Gastrocnemius medialis (tissue), 4 donors: Measurements from ENCODE around the gene ZNF202. TPM values are rescaled to one million over a fixed set of nuclear protein-coding genes. Genes with fewer than 3 reads are reported as not detected.

Experiments
- ATAC-seq, 2 donors: fragments of 150-250 bp; one replicate each; pipeline ENCODE4 v1.9.1; 2016
- DNase-seq, 2 donors: peaks; one replicate each; pipeline ENCODE4 v3.0.0-alpha.2; 2019
- H3K27ac ChIP-seq, 4 donors: fragments of 200-600 bp; sonication (generic); 1 replicate in 1 of 4; 2 replicates in 3 of 4; pipeline ENCODE4 v1.5.1; 2016 to 2018; ENCODE audit warnings: mild to moderate bottlenecking in 2 of 4, moderate library complexity in 1 of 4
- H3K27me3 ChIP-seq, 3 donors: fragments of 200-600 bp; sonication (generic) in 2 of 3; 1 replicate in 1 of 3; 2 replicates in 2 of 3; pipeline versions ENCODE4 v1.5.1 to v1.6.0; 2016 to 2019; ENCODE audit warnings: mild to moderate bottlenecking in 1 of 3, moderate library complexity in 1 of 3
- H3K36me3 ChIP-seq, 2 donors: fragments of 200-600 bp; sonication (generic) in 1 of 2; one replicate each; pipeline ENCODE4 v1.5.1; 2017 to 2018
- H3K4me1 ChIP-seq, 2 donors: fragments of 200-600 bp; sonication (generic) in 1 of 2; one replicate each; pipeline ENCODE4 v1.5.1; 2016 to 2017; ENCODE audit warnings: mild to moderate bottlenecking in 2 of 2
- H3K4me3 ChIP-seq, 4 donors: fragments of 200-600 bp; sonication (generic) in 3 of 4; 1 replicate in 1 of 4; 2 replicates in 3 of 4; pipeline ENCODE4 v1.5.1; 2016 to 2019; ENCODE audit warnings: mild to moderate bottlenecking in 2 of 4
- H3K9me3 ChIP-seq, 3 donors: fragments of 200-600 bp; sonication (generic) in 2 of 3; 1 replicate in 1 of 3; 2 replicates in 2 of 3; pipeline ENCODE4 v1.5.1; 2016 to 2019
- CTCF ChIP-seq, 5 experiments: fragments of 450-650 bp in 3 of 5; fragments of 200-600 bp in 2 of 5; sonication (generic) in 2 of 5; IDR thresholded peaks in 4 of 5; conservative IDR thresholded peaks in 1 of 5; 1 replicate in 4 of 5; 2 replicates in 1 of 5; pipeline ENCODE4 v1.5.1; 2016 to 2019; ENCODE audit warnings: antibody characterized with exemption in 5 of 5, mild to moderate bottlenecking in 3 of 5, moderate library complexity in 3 of 5
- POLR2A ChIP-seq, 2 donors: fragments of 450-650 bp; IDR thresholded peaks; one replicate each; pipeline ENCODE4 v1.6.1; 2017; ENCODE audit warnings: antibody characterized with exemption in 2 of 2, mild to moderate bottlenecking in 2 of 2, moderate library complexity in 2 of 2
- in situ Hi-C, 4 donors: fragments of 200-750 bp; cut with MboI; loops; one replicate each; pipeline versions ENCODE4 v1.15.0 to v1.8.0; 2017; ENCODE audit warnings: low sequenced_read_pairs in 4 of 4
- intact Hi-C: fragments of 100-400 bp; cut with DNase I; formaldehyde crosslinking; loops from one replicate; pipeline ENCODE4 v1.15.1; 2023; ENCODE audit warnings: low total_unique reads
- total RNA-seq, 4 donors: library from RNA; depleted of rRNA; stranded (reverse); fragments of >200 nt; gene quantifications; one replicate each; pipeline versions ENCODE4 v1.1.0 to v1.2.3, GENCODE V29; 2016

ZNF202 gene
- total RNA-seq, 4 donors from 2014 or later = 3.9 to 11.4 (median 5.3) TPM

- TF ChIP-seq CTCF (IDR thresholded peaks at IDR 0.05 in 4 of 5, conservative IDR thresholded peaks at IDR 0.05 in 1 of 5) (no peak), POLR2A (IDR thresholded peaks at IDR 0.05) (no peak)
- in situ Hi-C loops = no loop called here
- Histone ChIP-seq H3K27me3 (no peaks in the 10 kb centered on the region), H3K4me3 (no peak overlapping the region), H3K4me1 (peaks cover 6 to 8% of the 10 kb centered on the region in 2 donors), H3K36me3 (no peaks in the 10 kb centered on the region), H3K9me3 (peaks cover 0 to 4% (median 0%) of the 10 kb centered on the region in 3 donors), H3K27ac (no peak overlapping the region)
- intact Hi-C loops = no loop called here
- DNase-seq = no peak
- no peak for ATAC-seq
These were observed 4.4 kb upstream of the ZNF202 start for GRCh38 chr11:123745764-123746451.

- no peak overlapping the region for H3K27ac ChIP-seq
- DNase-seq = no peak
- no peak for ATAC-seq
- TF ChIP-seq POLR2A (IDR thresholded peaks at IDR 0.05) = no peak
- TF ChIP-seq CTCF (IDR thresholded peaks at IDR 0.05 in 4 of 5, conservative IDR thresholded peaks at IDR 0.05 in 1 of 5) = no peak
- peak overlapping the region in 3 of 4 donors; percentile 89 to 95 (median 89) for H3K4me3 ChIP-seq
- in situ Hi-C loops = no loop called here
- peaks cover 20% of the 10 kb centered on the region in 2 donors for H3K4me1 ChIP-seq
- peaks cover 0 to 15% of the 10 kb centered on the region in 2 donors for H3K36me3 ChIP-seq
- H3K9me3 ChIP-seq = no peaks in the 10 kb centered on the region
- intact Hi-C loops = no loop called here
- no peaks in the 10 kb centered on the region for H3K27me3 ChIP-seq
These were observed 1.3 kb upstream of the ZNF202 start for GRCh38 chr11:123742724-123743120.

- intact Hi-C loops (no loop called here), in situ Hi-C loops (no loop called here)
- H3K27ac ChIP-seq = peak overlapping the region; percentile 87 to 92 (median 91)
- H3K4me3 ChIP-seq = peak overlapping the region; percentile 84 to 95 (median 89)
- TF ChIP-seq POLR2A (IDR thresholded peaks at IDR 0.05) = no peak
- no peak for TF ChIP-seq CTCF (IDR thresholded peaks at IDR 0.05 in 4 of 5, conservative IDR thresholded peaks at IDR 0.05 in 1 of 5)
- DNase-seq = no peak
- no peaks in the 10 kb centered on the region for H3K9me3 ChIP-seq
- H3K27me3 ChIP-seq = no peaks in the 10 kb centered on the region
- H3K4me1 ChIP-seq = peaks cover 20% of the 10 kb centered on the region in 2 donors
- H3K36me3 ChIP-seq = peaks cover 0 to 15% of the 10 kb centered on the region in 2 donors
- ATAC-seq = peak in 1 of 2 donors; percentile 20
These were observed 717 bp upstream of the ZNF202 start for GRCh38 chr11:123742031-123742723.

- no peak for ATAC-seq
- no peaks in the 10 kb centered on the region for H3K27me3 ChIP-seq
- in situ Hi-C loops = no loop called here
- peaks cover 20% of the 10 kb centered on the region in 2 donors for H3K4me1 ChIP-seq
- no peaks in the 10 kb centered on the region for H3K9me3 ChIP-seq
- no peak for TF ChIP-seq CTCF (IDR thresholded peaks at IDR 0.05 in 4 of 5, conservative IDR thresholded peaks at IDR 0.05 in 1 of 5)
- DNase-seq = no peak
- H3K4me3 ChIP-seq = peak overlapping the region; percentile 84 to 95 (median 89)
- peak overlapping the region; percentile 87 to 92 (median 91) for H3K27ac ChIP-seq
- peaks cover 0 to 15% of the 10 kb centered on the region in 2 donors for H3K36me3 ChIP-seq
- intact Hi-C loops = no loop called here
These were observed 687 bp downstream of the ZNF202 start for GRCh38 chr11:123740787-123741158.
